GM12864 (cell line): Measurements from ENCODE around the gene ATF4.

Experiments
- DNase-seq: peaks from one replicate; pipeline ENCODE4 v3.0.0-alpha.2; 2011; ENCODE audit warnings: low read depth
- H3K4me3 ChIP-seq: 2 replicates; pipeline ENCODE4 v1.5.1; 2011; ENCODE audit warnings: mild to moderate bottlenecking, low read depth, low read length, control low read depth
- CTCF ChIP-seq: IDR thresholded peaks from 2 replicates; pipeline ENCODE4 v1.5.1; 2011; ENCODE audit warnings: low read depth, mild to moderate bottlenecking, moderate library complexity, low read length, control low read depth, inconsistent platforms; ENCODE audit errors: missing control alignments

Gene ATF4

GRCh38 chr22:39475337-39475736 lies 45.0 kb upstream of the ATF4 start:
- TF ChIP-seq CTCF = no peak
- H3K4me3 ChIP-seq = no peak overlapping the region
- no peak for DNase-seq

- no peak for DNase-seq
- no peak for TF ChIP-seq CTCF
- H3K4me3 ChIP-seq = no peak overlapping the region
Observed at GRCh38 chr22:39475902-39476301, 44.5 kb upstream of the ATF4 start.

GRCh38 chr22:39476664-39477063 lies 43.7 kb upstream of the ATF4 start:
- TF ChIP-seq CTCF = no peak
- H3K4me3 ChIP-seq = no peak overlapping the region
- no peak for DNase-seq

- no peak for TF ChIP-seq CTCF
- DNase-seq = no peak
- H3K4me3 ChIP-seq = no peak overlapping the region
Observed at GRCh38 chr22:39477542-39477941, 42.8 kb upstream of the ATF4 start.

GRCh38 chr22:39478441-39478850 lies 41.9 kb upstream of the ATF4 start:
- no peak overlapping the region for H3K4me3 ChIP-seq
- no peak for TF ChIP-seq CTCF
- DNase-seq = no peak

- DNase-seq = no peak
- no peak for TF ChIP-seq CTCF
- no peak overlapping the region for H3K4me3 ChIP-seq
Observed at GRCh38 chr22:39479254-39479653, 41.1 kb upstream of the ATF4 start.

- no peak overlapping the region for H3K4me3 ChIP-seq
- TF ChIP-seq CTCF = no peak
- no peak for DNase-seq
Observed at GRCh38 chr22:39480557-39480956, 39.8 kb upstream of the ATF4 start.
